Aorta (tissue), 5 donors: Measurements from ENCODE around the gene UBTD1. TPM values are rescaled to one million over a fixed set of nuclear protein-coding genes. Genes with fewer than 3 reads are reported as not detected.

Experiments used
- ATAC-seq: fragments of 200-7000 bp; cut with Tn5 transposase; one replicate; pipeline ENCODE4 v1.9.1; 2022; ENCODE audit warnings: moderate library complexity; ENCODE audit not compliant: low FRiP score
- DNase-seq, 2 donors: peaks; one replicate each; pipeline ENCODE4 v3.0.0-alpha.2; 2020
- H3K27ac ChIP-seq, 2 donors: one replicate each; pipeline ENCODE4 v1.5.1; 2013; ENCODE audit warnings: low read length in 2 of 2, mild to moderate bottlenecking in 2 of 2, moderate library complexity in 2 of 2, control low read depth in 1 of 2, inconsistent platforms in 1 of 2, low read depth in 1 of 2
- H3K27me3 ChIP-seq, 2 donors: one replicate each; pipeline ENCODE4 v1.6.1; 2013; ENCODE audit warnings: control low read depth in 1 of 2, low read length in 1 of 2, mild to moderate bottlenecking in 1 of 2, moderate library complexity in 1 of 2; ENCODE audit not compliant: insufficient read depth in 2 of 2, control insufficient read depth in 1 of 2
- H3K36me3 ChIP-seq, 2 donors: one replicate each; pipeline ENCODE4 v1.6.1; 2013; ENCODE audit warnings: control low read depth in 1 of 2, low read length in 1 of 2, mild to moderate bottlenecking in 1 of 2; ENCODE audit not compliant: insufficient read depth in 2 of 2, control insufficient read depth in 1 of 2
- H3K4me1 ChIP-seq, 2 donors: one replicate each; pipeline ENCODE4 v1.6.1; 2013; ENCODE audit warnings: low read length in 2 of 2, control low read depth in 1 of 2, mild to moderate bottlenecking in 1 of 2, moderate library complexity in 1 of 2; ENCODE audit not compliant: insufficient read depth in 2 of 2, control insufficient read depth in 1 of 2
- H3K4me3 ChIP-seq, 2 donors: one replicate each; pipeline ENCODE4 v1.5.1; 2013; ENCODE audit warnings: low read length in 2 of 2, control low read depth in 1 of 2, mild to moderate bottlenecking in 1 of 2
- H3K9me3 ChIP-seq: one replicate; pipeline ENCODE4 v1.6.1; 2013; ENCODE audit warnings: mild to moderate bottlenecking, low read length; ENCODE audit not compliant: control insufficient read depth
- WGBS, 2 donors: extraction: QIAGEN DNeasy Blood & Tissue Kit; methylation state at CpG; one replicate each; pipeline ENCODE4 v1.1.7; 2013; 5-methylcytosine and 5-hydroxymethylcytosine counted together
- intact Hi-C, 2 donors: fragments of 100-400 bp; cut with DNase I; formaldehyde crosslinking; loops; one replicate each; pipeline versions ENCODE4 v1.14.2 to v1.15.0; 2022
- polyA plus RNA-seq, 2 donors: library from polyadenylated mRNA; stranded (reverse); fragments of 200-250 nt; gene quantifications; one replicate each; pipeline ENCODE4 v1.2.3, GENCODE V29; 2013
- total RNA-seq, 2 donors: library from RNA; stranded (reverse); fragmentation: NEBNext Ultra II Directional; extraction: Animal tissue kit (Norgen Biotek cat#: 25700); gene quantifications; one replicate each; pipeline ENCODE4 v1.2.1, GENCODE V29; 2021
- donor health status: healthy with polysubstance abuse.
- donor health status: Bipolar disorder and iron deficiency.
- donor health status: DM: no; HTN: no; CAD: no.
- donor health status: DM: no; HTN: no; CAD: no.
- donor health status: DM: yes; HTN: yes; CAD: no.

Gene UBTD1
- total and polyA plus RNA-seq, 4 donors = 10.1 to 18.9 (median 15.4) TPM

GRCh38 chr10:97534746-97535367, 36.1 kb downstream of the UBTD1 start:
- no peak for ATAC-seq
- no peaks in the 10 kb centered on the region for H3K27me3 ChIP-seq
- 78 to 79% methylated on average over 6 of the region's 6 CpGs for WGBS, 2 donors
- no peaks in the 10 kb centered on the region for H3K9me3 ChIP-seq
- no peaks in the 10 kb centered on the region for H3K36me3 ChIP-seq
- peak in 1 of 2 donors; percentile 59 for DNase-seq
- intact Hi-C loops = loop anchor here in 1 of 2 donors (2.0 kb wide), 1 partner anchor 18 kb away; no protein-coding TSS in a partner anchor
- no peaks in the 10 kb centered on the region for H3K4me1 ChIP-seq
- no peak overlapping the region for H3K4me3 ChIP-seq
- no peak overlapping the region for H3K27ac ChIP-seq

GRCh38 chr10:97537186-97537869, 38.6 kb downstream of the UBTD1 start:
- Histone ChIP-seq H3K36me3 (no peaks in the 10 kb centered on the region), H3K9me3 (no peaks in the 10 kb centered on the region), H3K4me3 (no peak overlapping the region), H3K27me3 (no peaks in the 10 kb centered on the region), H3K27ac (peak overlapping the region in 1 of 2 donors; percentile 25), H3K4me1 (peaks cover 0 to 2% of the 10 kb centered on the region in 2 donors)
- 91 to 92% methylated on average over 5 of the region's 5 CpGs for WGBS, 2 donors
- intact Hi-C loops = no loop called here
- ATAC-seq = no peak
- DNase-seq = peak in 1 of 2 donors; percentile 68

- no peaks in the 10 kb centered on the region for H3K9me3 ChIP-seq
- peak in 1 of 2 donors; percentile 32 for DNase-seq
- H3K4me3 ChIP-seq = no peak overlapping the region
- H3K27me3 ChIP-seq = no peaks in the 10 kb centered on the region
- intact Hi-C loops = no loop called here
- 7 to 9% methylated on average over 4 of the region's 4 CpGs for WGBS, 2 donors
- ATAC-seq = no peak
- no peaks in the 10 kb centered on the region for H3K36me3 ChIP-seq
- H3K4me1 ChIP-seq = peaks cover 2 to 5% of the 10 kb centered on the region in 2 donors
- peak overlapping the region; percentile 4 to 58 for H3K27ac ChIP-seq
Measured at GRCh38 chr10:97538411-97538810, 39.7 kb downstream of the UBTD1 start.

GRCh38 chr10:97538839-97539238, 40.1 kb downstream of the UBTD1 start:
- DNase-seq (peak in 1 of 2 donors; percentile 64), ATAC-seq (no peak)
- WGBS, 2 donors = 89% methylated on average over 4 of the region's 4 CpGs
- H3K27me3 ChIP-seq = no peaks in the 10 kb centered on the region
- no peaks in the 10 kb centered on the region for H3K9me3 ChIP-seq
- H3K4me1 ChIP-seq = peaks cover 2 to 5% of the 10 kb centered on the region in 2 donors
- H3K36me3 ChIP-seq = no peaks in the 10 kb centered on the region
- no peak overlapping the region for H3K4me3 ChIP-seq
- intact Hi-C loops = no loop called here
- H3K27ac ChIP-seq = peak overlapping the region; percentile 4 to 58

- peak; percentile 77 to 81 for DNase-seq
Measured at GRCh38 chr10:97539523-97540200, 40.9 kb downstream of the UBTD1 start.

DNA sequence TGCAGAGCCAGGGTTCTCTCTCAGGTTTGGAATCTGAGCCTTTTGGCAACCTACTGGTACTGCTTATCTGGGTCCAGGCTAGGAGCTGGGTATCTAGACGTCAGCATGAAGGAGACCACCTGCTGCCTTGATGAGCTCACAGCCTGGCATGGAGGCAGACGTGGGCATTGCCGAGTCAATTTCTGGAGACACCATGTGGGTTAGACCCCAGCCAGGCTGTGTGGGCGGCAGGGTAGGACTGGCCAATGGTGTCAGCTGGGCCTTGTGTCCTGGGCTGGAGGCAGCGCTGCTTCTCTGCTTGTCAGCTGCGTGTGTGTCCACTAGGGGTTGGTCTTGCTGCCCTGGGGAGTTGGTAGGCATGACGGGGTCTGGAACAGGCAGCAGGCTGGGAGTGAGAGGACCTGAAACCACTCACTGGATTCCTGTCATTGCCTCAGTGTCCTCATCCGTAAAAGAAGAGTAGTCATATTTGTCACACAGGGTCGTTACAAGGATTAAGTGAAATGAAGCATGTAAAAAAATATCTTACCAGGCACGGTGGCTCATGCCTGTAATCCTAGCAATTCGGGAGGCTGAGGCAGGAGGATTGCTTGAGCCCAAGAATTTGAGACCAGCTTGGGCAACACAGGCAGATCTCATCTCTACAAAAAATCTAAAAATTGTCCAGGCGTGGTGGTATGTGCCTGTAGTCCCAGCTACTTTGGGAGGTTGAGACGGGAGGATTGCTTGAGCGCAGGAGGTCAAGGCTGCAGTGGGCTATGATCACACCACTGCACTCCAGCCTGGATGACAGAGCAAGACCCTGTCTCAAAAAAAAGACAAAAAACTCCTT, 42.2 kb downstream of the UBTD1 start:
- peak; percentile 73 to 78 for DNase-seq
- peak overlapping the region in 1 of 2 donors; percentile 90 for H3K27ac ChIP-seq
- 42 to 44% methylated on average over 14 of the region's 14 CpGs for WGBS, 2 donors
- intact Hi-C loops = loop anchor here in 1 of 2 donors (2.0 kb wide), 1 partner anchor 42 kb away; the partner anchor contains the start of genes MMS19 and UBTD1
- H3K4me3 ChIP-seq = no peak overlapping the region
- H3K9me3 ChIP-seq = no peaks in the 10 kb centered on the region
- H3K4me1 ChIP-seq = peaks cover 2 to 5% of the 10 kb centered on the region in 2 donors
- ATAC-seq = no peak
- H3K36me3 ChIP-seq = no peaks in the 10 kb centered on the region
- H3K27me3 ChIP-seq = no peaks in the 10 kb centered on the region

More at GRCh38 chr10:97539523-97540200, 40.9 kb downstream of the UBTD1 start:
- Histone ChIP-seq H3K9me3 (no peaks in the 10 kb centered on the region), H3K36me3 (no peaks in the 10 kb centered on the region), H3K4me1 (peaks cover 2 to 5% of the 10 kb centered on the region in 2 donors), H3K27ac (peak overlapping the region in 1 of 2 donors; percentile 65), H3K4me3 (no peak overlapping the region), H3K27me3 (no peaks in the 10 kb centered on the region)
- WGBS, 2 donors = 22 to 28% methylated on average over 6 of the region's 6 CpGs
- intact Hi-C loops = loop anchor here in 1 of 2 donors (2.0 kb wide), 1 partner anchor 41 kb away; the partner anchor contains the start of genes MMS19 and UBTD1
- peak; percentile 43 for ATAC-seq

DNA sequence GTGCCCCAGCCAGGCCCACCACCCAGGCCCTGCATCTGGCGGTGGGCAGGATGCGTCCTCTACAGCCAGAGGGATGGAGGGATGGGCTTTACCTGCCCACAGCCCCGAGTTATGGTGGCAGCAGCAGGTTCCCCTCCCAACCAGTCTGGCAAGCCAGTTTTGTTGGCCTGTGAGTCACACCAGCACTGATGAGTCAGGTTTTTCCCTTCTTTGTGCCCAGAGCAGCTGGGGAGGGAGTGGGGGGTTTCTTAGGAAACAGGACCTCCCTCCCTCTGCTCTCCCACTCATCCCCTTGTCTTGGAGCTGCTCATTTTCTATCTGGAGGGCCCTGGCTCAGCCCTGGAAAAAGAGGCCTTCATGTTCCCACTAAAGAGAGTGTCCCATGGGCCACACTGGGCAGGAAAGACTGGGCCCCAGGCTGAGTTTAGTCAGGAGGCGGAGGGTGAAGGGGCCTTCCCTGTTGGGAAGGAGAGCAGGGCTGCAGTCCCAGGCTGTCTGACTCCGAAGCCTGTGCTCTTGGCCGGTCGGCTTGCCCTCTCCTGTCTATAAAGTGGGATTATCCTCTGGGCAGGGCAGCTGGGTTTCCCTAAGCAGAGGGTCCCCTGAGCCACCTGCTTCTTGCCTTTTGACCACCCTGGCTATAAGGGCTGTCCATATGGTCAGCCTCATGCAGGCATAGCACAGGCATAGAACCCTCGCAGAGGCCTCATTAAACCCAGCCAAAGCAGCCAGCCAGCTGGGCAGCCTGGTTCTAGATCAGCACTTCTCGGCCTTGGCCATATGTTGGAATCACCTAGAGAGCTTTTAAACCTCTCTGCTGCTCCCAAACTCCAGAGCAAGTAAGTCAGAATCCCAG, 43.7 kb downstream of the UBTD1 start:
- Histone ChIP-seq H3K36me3 (no peaks in the 10 kb centered on the region), H3K4me3 (no peak overlapping the region), H3K4me1 (peaks cover 2 to 5% of the 10 kb centered on the region in 2 donors), H3K27ac (peak overlapping the region; percentile 94 to 97), H3K27me3 (no peaks in the 10 kb centered on the region), H3K9me3 (no peaks in the 10 kb centered on the region)
- ATAC-seq (peak; percentile 89), DNase-seq (peak; percentile 88 to 89)
- 10 to 17% methylated on average over 9 of the region's 9 CpGs for WGBS, 2 donors
- intact Hi-C loops = loop anchor here in 1 of 2 donors (2.0 kb wide), 1 partner anchor 44 kb away; the partner anchor contains the start of genes MMS19 and UBTD1
